Measurements from ENCODE around the gene CTRB1.
"Not testable (repeated sequence)": the region's sequence is repeated elsewhere in the genome, so short reads cannot be mapped to it uniquely, and the experiment has no call there.

The CTRB1 gene

DNA sequence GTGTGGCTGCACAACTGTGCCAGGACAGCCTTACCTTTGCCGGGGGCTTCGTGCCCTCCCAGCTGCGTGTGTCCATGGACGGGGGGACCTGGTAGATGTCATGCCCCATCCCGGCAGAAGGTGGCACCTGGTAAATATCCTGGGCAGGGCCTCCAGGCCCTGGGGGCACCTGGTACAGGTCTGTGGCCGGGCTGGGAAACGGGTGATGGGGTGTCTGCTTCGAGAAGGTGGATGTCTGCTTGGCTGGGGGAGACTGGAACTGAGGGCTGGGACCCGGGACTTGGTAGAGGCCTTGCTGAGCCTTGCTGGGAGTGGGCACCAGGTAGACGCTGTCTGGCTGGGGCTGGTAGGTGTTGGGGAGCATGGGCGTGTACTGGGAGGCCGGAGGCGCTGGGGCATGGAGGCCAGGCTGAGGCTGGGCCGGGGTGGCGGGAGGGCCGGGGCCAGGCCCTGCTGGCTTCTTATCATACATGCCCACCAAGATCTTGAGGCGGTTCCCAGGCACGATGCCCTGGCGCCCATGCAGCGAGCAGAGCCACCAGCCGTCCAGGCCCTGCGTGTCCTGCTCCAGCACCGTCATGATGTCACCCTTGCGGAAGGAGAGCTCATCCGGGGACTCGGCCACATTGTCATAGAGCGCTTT is 23.8 kb downstream of the CTRB1 start:
- DNase-seq, result not testable (repeated sequence)

DNA sequence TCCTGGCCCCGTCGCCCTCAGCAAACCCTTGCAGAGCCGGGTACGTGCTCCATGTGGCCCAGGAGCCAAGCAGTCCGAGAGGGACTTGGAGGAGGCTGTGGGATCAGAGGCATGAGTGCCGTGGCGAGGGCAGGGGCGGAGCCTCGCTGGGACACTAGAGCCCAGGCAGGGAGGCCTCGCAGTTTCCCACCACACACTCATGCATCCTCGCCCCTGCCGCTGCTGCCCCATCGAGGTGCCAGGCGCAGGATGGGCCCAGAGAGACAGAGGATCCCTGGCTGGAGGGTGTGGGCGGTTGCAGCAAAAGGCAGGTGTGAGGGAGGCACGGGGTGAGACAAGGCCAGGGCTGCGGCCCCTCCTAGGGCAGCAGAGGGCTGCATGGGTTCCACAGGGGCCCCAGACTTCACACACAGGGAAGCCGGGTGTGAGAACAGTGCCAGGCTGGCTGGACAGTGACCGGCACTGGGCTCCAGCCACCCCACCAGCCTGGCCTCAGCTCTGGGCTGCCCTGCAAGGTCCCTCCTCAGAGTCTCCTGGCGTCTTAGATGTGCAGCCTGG is 25.0 kb downstream of the CTRB1 start:
- DNase-seq, result no peak

DNA sequence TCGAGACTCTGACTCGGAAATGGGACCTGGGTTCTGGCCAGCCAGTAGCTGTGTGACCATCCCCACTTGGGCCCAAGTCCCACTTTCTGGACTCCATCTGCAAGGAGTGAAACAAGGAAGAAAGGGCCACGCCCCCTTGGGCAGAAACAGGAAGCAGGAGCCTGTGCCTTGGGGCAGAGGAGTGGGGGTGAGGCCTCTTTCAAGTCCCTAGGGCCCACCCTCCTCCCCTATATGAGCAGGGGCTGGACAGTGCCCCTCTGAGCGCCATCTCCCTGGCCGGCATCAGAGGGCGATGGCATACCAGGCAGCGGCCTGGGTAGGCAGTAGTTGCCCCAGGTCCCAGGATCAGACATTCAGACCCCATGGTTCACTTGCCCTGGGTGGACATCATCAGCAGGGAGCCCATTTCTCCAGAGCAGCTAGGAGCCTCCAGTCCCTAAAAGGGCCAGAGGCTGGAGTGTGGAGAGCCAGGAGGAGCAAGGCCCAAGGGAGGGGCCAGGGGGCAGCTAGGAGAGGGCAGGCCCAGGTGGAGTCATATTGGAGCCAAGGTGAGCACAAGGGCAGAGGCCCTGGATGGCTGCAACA is 25.5 kb downstream of the CTRB1 start:
- peak; percentile 71 for DNase-seq

DNA sequence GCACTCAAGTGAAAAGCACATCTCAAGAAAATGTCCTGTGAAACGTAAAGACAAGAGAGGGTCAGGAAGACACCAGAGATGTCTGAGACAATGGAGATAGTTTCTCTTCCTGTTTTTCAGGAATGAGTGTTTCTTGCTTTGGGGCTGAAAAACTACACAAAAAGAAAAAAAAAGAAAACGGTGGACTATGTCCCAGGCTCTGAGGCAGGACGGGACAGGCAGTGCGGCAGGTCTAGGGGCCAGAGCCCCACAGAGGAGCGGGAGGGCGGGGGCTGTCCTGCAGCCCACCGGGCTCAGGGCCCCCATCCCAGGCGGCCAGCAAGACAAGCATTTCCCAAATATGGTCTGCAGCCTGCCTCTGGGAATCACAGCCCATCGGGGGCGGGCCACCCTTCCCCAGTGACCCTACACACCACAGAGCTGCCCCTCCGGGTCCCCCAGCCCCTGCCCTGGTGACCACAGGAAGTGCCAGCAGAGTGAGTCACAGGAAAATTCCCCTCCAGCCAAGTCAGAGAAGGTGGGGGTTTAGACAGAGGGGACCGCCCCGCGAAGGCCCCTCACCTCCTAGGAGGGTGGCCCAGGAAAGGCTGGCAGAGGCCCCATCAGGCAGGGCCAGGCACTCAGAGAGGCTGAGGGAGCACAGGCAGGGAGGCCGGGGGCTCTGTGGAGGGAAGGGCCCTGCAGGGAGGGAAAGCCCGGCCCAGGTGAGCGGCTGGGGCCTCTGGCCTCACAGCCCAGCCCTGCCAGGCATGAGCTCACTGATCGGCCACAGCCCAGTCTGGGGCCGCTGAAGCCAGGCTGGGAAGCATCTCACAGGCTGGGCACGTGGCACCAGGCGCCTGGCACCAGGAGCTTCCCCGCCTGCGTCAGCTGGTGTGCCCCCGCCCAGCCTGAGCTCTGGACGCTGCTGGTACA is 26.3 kb downstream of the CTRB1 start:
- DNase-seq, result peak; percentile 99

DNA sequence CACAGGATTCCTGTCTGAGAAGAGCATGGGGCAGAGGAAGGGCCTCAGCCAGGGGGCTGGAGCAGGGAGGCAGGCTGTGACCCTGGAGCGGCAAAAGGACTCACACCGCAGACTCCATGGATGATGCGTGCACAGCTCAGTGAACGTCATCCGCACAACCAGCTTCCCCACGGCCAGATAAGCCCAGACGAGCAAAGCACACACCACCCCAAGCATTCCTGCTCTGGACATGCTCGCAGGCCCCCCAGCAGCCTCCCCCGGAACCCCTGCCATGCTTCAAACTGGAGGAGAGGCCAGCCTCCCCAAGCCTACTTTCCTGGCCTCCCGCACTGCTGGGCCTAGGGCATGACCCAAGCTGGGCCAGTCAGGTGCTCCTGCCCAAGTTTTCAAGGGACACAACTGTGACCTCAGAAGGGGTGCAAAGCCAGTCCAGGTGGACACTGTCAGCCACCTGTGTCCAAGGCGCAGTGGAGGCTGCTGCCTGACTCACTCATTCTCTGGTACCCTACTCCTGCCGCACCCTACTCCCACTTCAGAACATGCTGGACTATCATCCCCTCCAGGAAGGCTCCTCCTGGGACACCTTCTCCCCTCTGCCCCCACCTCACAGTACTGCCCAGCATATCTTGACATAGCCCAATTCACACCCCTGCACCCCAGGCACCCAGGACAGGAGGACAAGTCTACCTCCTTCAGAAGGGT is 27.9 kb downstream of the CTRB1 start:
- DNase-seq, result no peak

DNA sequence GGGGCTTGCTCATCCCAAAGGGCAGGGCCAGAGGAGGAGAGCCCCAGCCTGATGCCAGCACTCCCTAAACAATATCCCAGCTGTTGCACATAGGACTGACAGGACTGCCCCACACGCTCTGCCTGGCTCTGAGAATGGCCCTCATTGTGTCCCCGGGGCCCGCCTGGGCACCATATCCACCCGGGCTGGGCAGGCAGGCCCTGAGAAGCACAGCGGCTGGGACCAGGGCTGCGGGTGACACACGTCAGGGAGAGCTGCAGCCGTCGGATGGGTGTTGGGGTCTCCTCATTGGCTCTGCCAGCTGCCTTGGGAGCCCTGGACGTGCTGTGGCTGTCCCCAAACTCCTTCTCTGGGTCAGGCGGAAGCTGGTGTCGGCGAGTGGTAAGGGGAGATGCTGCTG is 28.5 kb downstream of the CTRB1 start:
- no peak for DNase-seq

DNA sequence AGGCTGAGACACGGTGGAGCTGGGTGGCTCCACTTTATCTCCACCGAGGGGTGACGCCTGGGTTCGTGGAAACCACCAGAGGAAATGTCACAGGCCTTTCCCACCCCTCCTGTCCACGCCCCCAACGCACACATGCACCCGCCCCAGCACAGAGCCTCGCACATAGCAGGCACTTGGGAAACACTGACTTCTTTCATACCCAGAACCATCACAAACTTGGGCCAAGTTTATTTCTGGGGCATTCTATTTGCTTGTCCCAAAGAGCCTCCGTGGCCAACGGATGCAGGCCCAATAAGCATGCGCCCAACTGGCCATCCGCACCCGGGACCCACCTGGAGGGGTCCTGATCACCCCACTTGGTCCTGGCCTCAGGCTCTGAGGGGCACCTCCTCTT is 29.4 kb downstream of the CTRB1 start:
- no peak for DNase-seq

DNA sequence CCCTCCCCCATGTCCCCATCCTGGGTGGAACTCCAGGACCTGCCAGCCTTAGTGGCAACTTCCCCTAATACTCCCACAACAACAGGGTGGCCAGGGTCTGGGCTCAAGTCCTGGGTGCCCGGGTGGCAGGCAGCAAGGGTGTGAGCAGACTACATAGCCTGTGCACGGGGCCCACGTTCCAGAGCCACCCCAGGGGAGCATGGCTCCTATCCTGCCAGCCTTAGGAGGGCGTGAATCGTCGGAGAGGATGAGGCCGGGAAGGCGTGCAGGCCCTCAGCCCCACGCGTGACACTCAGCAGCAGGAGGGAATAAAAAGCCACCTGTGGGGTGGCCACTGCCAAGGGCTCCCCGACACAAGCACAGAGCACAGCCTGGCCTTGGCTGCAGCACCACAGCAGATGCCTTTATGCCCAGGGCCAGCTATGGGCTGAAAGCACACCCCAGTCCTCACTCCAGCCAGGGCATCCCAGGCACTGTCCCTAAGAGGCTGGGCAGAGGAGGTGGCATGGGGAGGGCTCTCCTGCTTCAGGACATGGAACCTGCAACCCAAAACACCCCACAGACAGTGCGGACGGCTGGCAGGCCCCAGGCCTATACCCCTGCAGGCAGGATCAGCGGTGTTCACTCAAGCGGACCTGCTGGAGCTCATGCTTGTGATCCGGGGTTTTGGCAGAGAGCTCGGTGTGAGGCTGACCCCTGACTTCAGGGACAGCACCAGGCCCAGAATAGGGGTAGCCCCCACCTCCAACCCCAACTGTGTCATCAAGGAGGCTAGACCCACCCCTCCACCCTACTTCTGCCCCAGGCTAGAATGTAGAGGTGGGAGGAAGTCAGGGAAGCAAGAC is 30.0 kb downstream of the CTRB1 start:
- DNase-seq, result no peak

DNA sequence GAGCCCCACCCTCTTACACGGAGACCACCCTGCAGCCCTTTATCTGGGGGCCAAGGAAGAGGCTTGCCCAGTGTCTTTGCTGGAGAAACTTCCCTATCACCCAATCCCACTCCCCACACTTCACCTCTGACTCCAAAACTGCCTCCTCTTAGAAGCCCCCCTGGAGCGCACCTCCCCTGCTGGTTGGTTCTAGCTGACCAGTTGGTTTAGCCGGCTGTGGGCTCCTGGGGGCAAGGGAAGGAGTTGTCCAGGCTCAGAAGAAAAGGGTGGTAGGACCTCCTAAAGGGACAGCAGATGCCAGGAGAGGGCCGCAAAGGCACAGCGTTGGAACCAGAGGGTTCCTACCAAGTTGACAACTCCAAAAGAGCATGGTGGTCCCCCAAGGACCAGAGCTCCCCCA is 30.7 kb downstream of the CTRB1 start:
- no peak for DNase-seq

DNA sequence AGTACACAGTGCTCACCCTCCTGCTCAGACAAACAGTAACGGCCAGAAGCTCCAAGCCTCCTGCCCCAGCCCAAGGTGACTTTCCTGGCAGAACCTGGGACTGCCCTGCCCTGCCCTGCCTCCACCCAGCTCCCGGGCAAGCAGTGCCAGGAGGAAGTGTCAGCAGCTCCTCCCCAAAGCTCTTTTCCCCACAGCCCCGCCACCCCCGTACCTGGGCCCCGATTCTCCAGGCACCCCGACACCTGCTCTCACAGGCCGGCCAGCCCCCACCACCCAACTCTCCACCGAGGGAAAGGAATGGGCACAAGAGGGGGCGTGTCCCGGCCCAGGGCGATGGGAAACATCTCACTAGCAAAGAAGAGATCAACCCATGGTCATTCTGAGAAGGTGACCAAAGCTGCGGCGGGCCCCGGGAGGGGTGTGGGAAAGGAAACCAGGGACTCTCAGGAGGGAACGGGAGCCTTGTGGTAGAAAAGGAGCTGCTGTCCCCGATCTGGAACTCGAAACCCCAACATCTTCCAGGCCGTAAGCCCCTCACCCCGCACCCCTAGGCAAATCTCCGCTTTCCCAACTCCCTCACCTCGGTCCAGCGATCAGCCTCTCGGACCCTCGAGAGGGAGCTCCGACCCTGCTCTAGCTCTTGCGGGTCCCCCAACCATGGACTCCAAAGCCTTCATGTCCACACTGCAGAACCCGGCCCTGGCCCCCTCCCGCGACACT is 31.5 kb downstream of the CTRB1 start:
- no peak for DNase-seq

DNA sequence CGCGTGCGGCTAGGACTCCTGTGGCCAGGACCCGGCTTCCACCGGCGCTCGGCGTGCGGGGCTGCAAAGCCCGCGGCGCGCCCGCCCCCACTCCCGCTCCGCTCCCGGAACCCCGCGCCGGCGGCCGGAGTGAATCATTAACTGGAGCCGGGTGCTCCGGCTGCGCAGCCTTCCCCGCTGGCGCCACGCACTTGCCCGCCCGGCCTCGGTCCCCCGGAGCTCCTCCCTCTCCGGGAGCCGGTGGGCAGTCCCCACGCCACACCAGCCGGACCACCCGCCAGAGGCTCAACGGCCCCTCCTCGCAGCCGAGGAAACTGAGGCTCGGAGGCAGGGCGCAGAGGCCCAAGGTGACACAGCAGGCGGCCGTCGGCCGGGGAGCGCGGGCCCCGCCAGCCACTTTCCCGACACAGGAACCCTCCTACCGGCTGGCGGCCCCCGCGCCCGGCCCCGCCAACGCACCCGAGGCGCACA is 32.1 kb downstream of the CTRB1 start:
- peak; percentile 43 for DNase-seq

DNA sequence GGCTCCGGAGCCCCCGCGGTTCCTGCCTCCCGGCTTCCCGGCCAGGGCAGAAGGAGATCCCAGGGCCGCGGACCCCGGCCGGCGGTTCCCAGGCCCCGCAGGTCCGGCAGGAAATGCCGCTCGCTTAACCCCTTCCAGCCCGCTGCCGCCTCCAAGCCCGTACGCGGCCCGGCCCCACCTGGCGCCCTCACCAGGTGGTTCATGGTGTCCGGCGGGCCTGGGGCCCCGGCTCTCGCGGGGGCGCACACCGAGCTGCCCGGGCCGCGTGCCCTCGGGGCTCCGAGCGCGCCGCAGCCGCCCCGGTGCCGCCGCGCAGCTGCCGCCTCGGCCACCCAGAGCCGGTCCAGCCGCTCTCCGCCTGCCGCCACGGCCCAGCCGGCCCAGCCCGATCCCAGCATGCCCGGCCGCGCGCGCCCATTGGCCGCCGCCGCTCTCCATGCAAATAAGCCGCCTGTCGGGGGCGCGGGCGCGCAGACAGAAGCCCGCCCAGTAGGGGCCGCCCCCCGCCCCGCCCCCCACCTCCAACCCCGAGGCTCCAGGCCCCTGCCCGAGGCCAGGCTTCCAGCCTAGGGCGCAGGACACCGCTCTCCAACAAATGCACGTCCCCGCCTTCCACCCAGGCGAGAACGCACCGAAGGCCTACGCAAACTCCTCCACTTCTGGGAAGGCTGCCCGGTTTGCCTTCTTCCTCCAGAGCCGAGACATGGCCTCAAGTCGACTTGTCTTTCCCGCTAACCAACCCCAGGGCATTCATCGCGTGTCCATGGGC is 32.7 kb downstream of the CTRB1 start, which contains the start of gene BCAR1:
BCAR1 (minus strand) TSS at position 345 of the 769 bp plus-strand sequence; CDS start at position 203, 142 bp downstream.
- peak; percentile 92 for DNase-seq

DNA sequence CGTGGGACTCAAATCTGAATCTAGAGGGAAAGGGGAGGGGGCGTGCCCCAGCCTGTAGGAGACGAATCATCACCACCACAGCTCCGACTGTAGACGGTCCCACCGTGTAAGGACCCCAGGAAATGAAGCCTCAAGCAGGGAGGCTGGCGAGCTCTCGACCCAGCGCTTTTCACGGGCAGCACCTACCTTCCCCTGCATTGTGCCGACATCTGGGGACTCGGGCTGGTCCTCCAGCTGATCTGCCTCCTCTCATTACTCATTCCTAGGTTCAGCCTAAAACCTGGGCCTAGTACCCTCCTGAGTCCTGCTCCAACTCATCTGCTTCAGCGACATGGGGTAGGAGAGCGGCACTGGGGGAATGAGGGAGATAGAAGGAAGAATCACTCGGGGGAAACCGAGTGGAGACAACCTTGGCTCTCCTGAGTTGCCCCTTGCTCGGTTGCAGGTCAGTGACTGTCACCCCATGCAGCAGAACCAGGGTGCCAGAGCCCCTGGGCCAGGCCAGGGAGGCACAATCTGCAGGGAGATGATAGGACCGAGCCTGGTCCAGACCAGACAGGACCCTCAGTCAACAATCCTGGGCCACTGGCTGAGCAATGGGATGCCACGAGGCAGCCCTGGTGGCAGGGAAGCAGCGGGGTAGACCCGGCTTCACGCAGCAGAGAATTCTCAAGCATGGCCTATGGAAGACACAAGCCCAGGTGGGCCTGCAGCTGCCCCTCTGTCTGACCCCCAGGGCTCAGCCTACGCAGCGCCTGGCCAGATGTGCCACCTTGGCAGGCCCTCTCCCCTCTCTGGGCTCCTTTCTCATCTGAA is 33.5 kb downstream of the CTRB1 start:
- DNase-seq, result no peak

DNA sequence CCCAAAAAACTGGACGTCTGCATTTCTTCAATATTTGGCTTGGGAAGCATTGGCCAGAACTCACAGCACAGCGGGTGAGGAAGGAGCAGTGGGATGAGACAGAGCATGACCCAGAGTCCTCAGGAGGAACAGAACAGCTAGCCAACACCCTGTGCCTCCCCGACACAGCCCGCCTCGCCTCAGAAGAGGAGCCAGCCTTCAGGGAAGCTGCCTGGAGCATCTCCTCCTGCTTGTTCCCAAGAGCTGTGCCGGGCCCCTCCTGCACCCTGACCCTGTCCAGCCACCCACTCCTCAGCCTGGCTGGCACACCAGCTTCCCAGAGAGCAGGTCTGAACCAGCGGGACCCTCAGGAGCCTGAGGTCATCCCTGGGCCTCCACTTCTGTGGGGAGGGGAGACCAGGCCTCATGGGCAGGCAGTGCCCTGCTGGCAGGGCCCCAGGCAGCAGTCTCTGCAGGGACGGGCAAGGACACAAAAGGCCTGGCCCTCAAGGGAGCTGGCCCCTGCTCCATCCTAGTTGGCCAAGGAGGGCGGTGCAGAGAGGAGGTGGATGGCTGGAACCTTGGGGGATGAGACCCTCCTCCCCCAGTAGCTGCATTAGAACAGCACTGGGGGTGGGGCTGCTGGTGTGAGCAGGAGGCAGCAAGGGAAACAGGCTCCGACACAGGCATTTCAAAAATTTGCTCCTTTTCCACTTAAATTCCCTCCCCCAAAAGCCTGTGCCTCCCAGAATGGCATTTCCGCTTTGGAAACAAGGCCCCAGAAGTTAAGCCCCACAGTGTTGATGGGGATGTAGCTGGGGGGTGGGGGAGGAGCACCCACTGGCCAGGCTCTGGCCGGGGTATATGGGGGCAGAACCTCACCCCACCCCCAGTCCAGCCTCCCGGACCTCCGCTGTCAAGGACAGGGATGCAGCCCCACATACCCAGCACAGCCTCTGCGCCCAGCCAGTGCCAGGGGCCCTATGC is 34.4 kb downstream of the CTRB1 start:
- DNase-seq, result peak; percentile 96

DNA sequence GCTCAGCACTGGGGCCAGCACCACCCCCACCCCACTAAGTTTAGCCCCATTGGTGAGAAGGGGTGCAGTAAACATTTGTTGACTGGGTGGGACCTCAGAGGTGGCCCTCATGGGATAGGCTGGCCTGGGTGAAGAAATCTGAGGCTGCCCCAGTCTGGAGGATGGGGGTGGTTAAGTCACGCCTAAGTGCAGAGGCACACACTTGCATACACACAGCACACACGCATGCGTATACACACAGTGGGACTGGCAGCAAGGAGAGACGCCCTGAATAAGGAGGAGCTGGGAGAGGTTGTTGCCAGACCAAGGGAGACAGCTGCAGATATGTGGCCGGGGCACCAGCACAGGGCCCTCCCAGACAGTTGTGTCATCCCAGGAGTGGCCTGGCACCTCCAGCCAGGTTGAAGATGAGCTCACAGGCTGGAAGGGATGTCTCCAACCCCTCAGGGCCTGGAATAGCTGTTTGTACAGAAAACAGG is 35.6 kb downstream of the CTRB1 start:
- peak; percentile 81 for DNase-seq

DNA sequence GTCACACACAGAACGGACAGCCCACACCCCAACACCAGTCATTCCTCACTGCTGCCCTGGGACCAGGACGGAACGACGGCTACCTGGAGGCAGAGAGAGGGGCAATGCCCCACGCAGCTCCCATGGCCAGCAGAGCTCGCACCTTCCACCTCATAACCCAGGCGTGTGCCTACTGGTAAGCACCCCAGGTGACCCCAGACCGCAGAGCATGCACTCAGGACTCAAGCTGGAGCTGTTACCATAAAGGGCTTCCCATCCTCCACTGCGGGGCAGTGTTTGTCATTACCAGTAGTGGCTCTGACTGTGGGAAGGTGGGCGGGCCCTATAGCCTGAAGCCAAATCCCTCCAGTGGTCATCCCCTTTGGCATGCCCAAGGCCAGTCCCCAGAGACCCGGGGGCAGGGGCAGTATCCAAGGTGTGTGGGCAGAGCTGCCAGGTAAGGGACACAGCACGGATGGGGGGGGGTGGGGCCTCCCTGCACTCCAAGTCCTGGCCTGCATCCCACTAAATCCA is 37.3 kb downstream of the CTRB1 start:
- no peak for DNase-seq

DNA sequence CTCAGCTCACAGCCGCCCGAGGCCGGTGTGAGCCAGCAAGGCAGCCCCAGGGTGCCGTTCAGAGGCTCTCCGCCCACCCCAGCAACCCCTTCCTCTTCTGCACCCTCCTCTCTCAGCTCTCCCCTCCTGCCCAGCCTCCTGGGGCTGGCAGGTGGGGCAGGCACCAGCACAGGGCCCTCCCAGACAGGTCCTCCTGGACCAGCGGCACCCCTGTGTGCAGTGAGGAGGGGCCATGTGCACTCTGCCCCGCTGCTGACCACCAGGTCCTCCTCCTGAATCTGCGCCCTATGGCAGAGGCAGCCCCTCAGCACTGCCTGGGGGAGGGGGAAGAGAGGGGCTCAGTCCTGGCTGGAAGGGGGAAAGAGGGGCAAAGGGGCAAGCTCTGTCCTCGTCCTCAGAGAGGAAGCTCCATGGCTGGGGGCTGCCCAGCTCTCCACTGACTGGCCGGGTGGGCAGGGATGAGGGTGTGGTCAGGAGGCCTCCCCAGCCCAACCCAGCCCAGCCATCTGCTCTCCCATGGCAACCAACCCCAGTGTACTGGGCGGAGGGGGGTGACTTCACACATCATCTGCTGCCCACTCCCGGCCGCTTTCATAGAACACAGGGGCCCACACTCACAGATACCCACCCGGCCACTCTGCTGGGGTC is 38.0 kb downstream of the CTRB1 start:
- peak; percentile 75 for DNase-seq
